Natural killer cell treated with Interleukin-12 subunit alpha and Interleukin-12 subunit beta and Interleukin-15 and Interleukin-18, amount 100 ng/mL, for 72 hours (primary cell): ENCODE measurements around the gene TMEM54. TPM values are rescaled to one million over a fixed set of nuclear protein-coding genes. Genes with fewer than 3 reads are reported as not detected.

Experiments used
- ATAC-seq, 2 donors: fragments of 150-1000 bp; cut with Tn5 transposase in 1 of 2; sonication (Bioruptor Pico), chemical (Tn5 transposase) in 1 of 2; 2 replicates each; pipeline ENCODE4 v1.10.0; 2021
- DNase-seq: peaks from one replicate; pipeline ENCODE4 v3.0.0; 2022; ENCODE audit warnings: low spot score
- H3K27ac Mint-ChIP-seq, 2 donors: 1 replicate in 1 of 2; 2 replicates in 1 of 2; pipeline ENCODE4 v1.8.0; 2022; ENCODE audit warnings: mixed read lengths in 2 of 2, mild to moderate bottlenecking in 1 of 2, moderate library complexity in 1 of 2
- H3K27me3 Mint-ChIP-seq, 2 donors: 1 replicate in 1 of 2; 2 replicates in 1 of 2; pipeline ENCODE4 v1.8.0; 2022; ENCODE audit warnings: mixed read lengths in 2 of 2
- H3K36me3 Mint-ChIP-seq: one replicate; pipeline ENCODE4 v1.8.0; 2022; ENCODE audit warnings: mixed read lengths
- H3K4me1 Mint-ChIP-seq, 2 donors: 1 replicate in 1 of 2; 2 replicates in 1 of 2; pipeline ENCODE4 v1.8.0; 2022; ENCODE audit warnings: low read depth in 2 of 2, mixed read lengths in 2 of 2, mild to moderate bottlenecking in 1 of 2
- H3K4me3 Mint-ChIP-seq: one replicate; pipeline ENCODE4 v1.8.0; 2022; ENCODE audit warnings: mixed read lengths
- H3K9me3 Mint-ChIP-seq: 2 replicates; pipeline ENCODE4 v1.8.0; 2022; ENCODE audit warnings: mixed read lengths
- total RNA-seq, 2 donors: library from RNA; stranded (reverse); gene quantifications; one replicate each; pipeline ENCODE4 v1.2.3, GENCODE V29; 2022

The TMEM54 gene
- total RNA-seq, 2 donors from 2014 or later = 2.5 to 5.9 TPM

DNA sequence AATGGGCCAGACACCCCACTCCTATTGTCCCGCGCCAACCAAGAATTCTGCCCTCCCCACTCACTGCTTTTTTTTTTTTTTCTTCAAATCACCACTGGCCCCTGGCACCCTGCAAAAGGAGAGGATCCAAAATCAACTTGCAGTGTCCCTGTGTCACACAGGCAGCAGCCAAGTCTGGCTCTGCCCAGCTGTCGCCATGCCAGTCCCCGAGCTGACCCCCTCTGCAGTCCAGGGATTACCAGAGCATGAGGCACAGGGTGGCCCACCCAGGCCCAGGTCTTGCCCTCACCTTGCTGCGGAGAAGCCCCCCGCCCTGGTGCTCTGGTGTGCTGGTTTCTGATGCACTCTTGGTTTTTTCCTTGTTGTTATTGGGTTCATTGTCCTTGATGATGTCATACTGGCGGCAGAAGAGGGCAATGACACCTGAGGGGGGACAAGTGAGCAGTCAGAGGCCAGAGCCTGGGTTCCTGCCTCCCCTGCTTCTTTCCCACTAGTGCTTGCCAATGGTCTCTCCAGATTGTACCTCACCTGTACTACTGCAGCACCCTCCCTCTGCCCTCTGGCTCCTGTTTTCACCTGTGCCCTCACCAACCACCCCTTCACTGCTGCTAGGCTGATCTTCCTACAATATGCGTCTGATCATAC lies 36.7 kb downstream of the TMEM54 start:
- no peak for ATAC-seq
- Mint-ChIP-seq H3K9me3 (no peaks in the 10 kb centered on the region), H3K4me3 (no peak overlapping the region), H3K4me1 (peaks cover 3 to 8% of the 10 kb centered on the region in 2 donors), H3K36me3 (no peaks in the 10 kb centered on the region), H3K27ac (peak overlapping the region in 1 of 2 donors; percentile 72), H3K27me3 (peaks cover 4 to 7% of the 10 kb centered on the region in 2 donors)
- no peak for DNase-seq

- Mint-ChIP-seq H3K4me1 (peaks cover 0 to 4% of the 10 kb centered on the region in 2 donors), H3K27ac (no peak overlapping the region), H3K36me3 (no peaks in the 10 kb centered on the region), H3K4me3 (no peak overlapping the region), H3K9me3 (no peaks in the 10 kb centered on the region), H3K27me3 (peaks cover 0 to under 1% of the 10 kb centered on the region in 2 donors)
- ATAC-seq (no peak), DNase-seq (no peak)
Observed at GRCh38 chr1:32863881-32864245, 37.3 kb downstream of the TMEM54 start.

DNA sequence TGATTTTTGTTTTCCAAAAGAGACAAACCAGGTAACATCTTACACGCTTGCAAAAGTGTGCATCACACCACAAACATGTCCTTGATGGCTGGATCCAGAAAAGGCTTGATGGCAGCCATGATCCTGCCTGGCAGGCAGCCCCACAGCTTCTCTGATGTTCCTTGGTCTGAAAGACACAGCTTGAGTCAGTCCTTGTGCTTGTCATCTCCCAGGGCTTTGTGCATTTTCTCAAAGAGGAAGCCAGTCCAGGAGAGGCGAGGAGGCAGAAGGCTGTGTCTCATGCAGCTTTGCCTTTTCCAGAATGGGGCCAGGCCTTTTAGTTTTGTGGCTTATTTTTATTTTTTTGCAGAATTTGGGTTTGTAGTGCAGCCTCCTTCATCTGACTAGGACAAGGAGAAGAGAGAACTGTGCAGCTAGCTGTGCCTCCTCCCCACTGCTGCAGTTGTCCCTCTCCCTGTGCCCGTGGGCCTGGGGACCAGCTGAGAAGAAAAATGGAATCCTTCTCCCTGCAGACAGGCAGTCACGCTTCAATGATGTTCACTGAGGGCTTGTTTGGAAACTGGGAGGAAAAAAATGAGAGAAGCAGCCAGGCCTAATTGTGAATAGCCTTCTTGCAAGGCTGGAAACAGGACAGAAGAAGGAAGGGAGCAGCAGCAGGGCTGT lies 37.8 kb downstream of the TMEM54 start:
- H3K27ac Mint-ChIP-seq = no peak overlapping the region
- no peaks in the 10 kb centered on the region for H3K27me3 Mint-ChIP-seq

GRCh38 chr1:32861904-32862695 lies 39.1 kb downstream of the TMEM54 start:
- ATAC-seq = no peak
- Mint-ChIP-seq H3K9me3 (no peaks in the 10 kb centered on the region), H3K4me3 (no peak overlapping the region), H3K27ac (no peak overlapping the region), H3K36me3 (no peaks in the 10 kb centered on the region), H3K27me3 (no peaks in the 10 kb centered on the region), H3K4me1 (peaks cover 0 to 4% of the 10 kb centered on the region in 2 donors)
- no peak for DNase-seq

More for the DNA sequence above, 37.8 kb downstream of the TMEM54 start:
- no peaks in the 10 kb centered on the region for H3K9me3 Mint-ChIP-seq
- H3K4me3 Mint-ChIP-seq = no peak overlapping the region
- no peaks in the 10 kb centered on the region for H3K36me3 Mint-ChIP-seq
- DNase-seq = no peak
- peaks cover 0 to 4% of the 10 kb centered on the region in 2 donors for H3K4me1 Mint-ChIP-seq
- ATAC-seq = no peak

GRCh38 chr1:32860566-32860965 lies 40.6 kb downstream of the TMEM54 start:
- H3K27me3 Mint-ChIP-seq = no peaks in the 10 kb centered on the region
- no peak overlapping the region for H3K27ac Mint-ChIP-seq

DNA sequence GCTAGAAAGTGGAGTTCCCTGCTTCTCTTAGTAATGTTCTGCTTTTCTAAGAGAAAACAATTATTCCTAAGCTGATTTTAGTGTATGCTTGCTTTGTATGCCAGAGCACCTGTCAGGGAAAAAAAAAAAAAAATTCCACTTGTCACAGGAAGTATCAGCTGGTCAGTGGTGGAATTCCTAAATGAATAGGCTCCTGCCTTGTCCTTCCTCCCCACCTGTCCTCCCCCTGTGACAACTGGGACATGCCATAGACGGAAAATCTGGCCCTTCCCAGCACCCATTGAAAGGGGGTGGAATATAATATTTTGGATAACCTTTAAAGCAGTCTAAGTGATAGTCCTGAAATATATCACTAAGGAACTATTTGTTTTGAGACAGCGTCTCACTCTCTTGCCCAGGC lies 41.3 kb downstream of the TMEM54 start:
- ATAC-seq = no peak
- Mint-ChIP-seq H3K36me3 (no peaks in the 10 kb centered on the region), H3K9me3 (no peaks in the 10 kb centered on the region), H3K4me3 (no peak overlapping the region), H3K27me3 (no peaks in the 10 kb centered on the region), H3K4me1 (peaks cover 0 to 4% of the 10 kb centered on the region in 2 donors), H3K27ac (no peak overlapping the region)
- no peak for DNase-seq

More at GRCh38 chr1:32860566-32860965, 40.6 kb downstream of the TMEM54 start:
- no peaks in the 10 kb centered on the region for H3K9me3 Mint-ChIP-seq
- H3K36me3 Mint-ChIP-seq = no peaks in the 10 kb centered on the region
- peaks cover 0 to 4% of the 10 kb centered on the region in 2 donors for H3K4me1 Mint-ChIP-seq
- ATAC-seq (no peak), DNase-seq (no peak)
- H3K4me3 Mint-ChIP-seq = no peak overlapping the region

DNA sequence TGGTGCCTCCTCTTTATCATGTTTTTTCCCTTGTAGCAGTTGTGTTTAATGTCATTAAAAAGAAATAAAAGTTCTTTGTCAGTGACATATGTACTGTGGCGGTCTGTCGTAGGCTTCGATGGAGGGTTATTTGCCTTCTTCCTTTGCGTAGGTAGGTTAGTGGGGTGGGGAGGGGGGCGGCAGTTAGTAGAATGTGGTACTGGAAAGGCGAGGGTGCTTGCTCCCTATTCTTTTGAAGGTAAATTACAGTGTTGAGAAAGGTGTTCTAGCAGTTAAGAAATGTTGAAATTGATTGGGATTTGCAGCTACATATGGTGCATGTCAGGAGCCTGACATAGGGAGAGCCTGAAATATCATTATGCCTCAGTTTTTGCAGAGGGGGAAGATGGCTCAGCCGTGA lies 42.4 kb downstream of the TMEM54 start:
- DNase-seq (no peak), ATAC-seq (no peak)
- no peak overlapping the region for H3K27ac Mint-ChIP-seq

GRCh38 chr1:32858136-32858535 lies 43.1 kb downstream of the TMEM54 start:
- H3K27ac Mint-ChIP-seq = no peak overlapping the region
- peaks cover 11% of the 10 kb centered on the region for H3K36me3 Mint-ChIP-seq
- no peaks in the 10 kb centered on the region for H3K27me3 Mint-ChIP-seq
- no peak overlapping the region for H3K4me3 Mint-ChIP-seq
- no peak for DNase-seq
- peaks cover 0 to 2% of the 10 kb centered on the region in 2 donors for H3K4me1 Mint-ChIP-seq
- no peaks in the 10 kb centered on the region for H3K9me3 Mint-ChIP-seq
- ATAC-seq = no peak

More for the DNA sequence above, 42.4 kb downstream of the TMEM54 start:
- peaks cover 11% of the 10 kb centered on the region for H3K36me3 Mint-ChIP-seq
- no peaks in the 10 kb centered on the region for H3K9me3 Mint-ChIP-seq
- H3K4me3 Mint-ChIP-seq = no peak overlapping the region
- peaks cover 0 to 4% of the 10 kb centered on the region in 2 donors for H3K4me1 Mint-ChIP-seq
- H3K27me3 Mint-ChIP-seq = no peaks in the 10 kb centered on the region

DNA sequence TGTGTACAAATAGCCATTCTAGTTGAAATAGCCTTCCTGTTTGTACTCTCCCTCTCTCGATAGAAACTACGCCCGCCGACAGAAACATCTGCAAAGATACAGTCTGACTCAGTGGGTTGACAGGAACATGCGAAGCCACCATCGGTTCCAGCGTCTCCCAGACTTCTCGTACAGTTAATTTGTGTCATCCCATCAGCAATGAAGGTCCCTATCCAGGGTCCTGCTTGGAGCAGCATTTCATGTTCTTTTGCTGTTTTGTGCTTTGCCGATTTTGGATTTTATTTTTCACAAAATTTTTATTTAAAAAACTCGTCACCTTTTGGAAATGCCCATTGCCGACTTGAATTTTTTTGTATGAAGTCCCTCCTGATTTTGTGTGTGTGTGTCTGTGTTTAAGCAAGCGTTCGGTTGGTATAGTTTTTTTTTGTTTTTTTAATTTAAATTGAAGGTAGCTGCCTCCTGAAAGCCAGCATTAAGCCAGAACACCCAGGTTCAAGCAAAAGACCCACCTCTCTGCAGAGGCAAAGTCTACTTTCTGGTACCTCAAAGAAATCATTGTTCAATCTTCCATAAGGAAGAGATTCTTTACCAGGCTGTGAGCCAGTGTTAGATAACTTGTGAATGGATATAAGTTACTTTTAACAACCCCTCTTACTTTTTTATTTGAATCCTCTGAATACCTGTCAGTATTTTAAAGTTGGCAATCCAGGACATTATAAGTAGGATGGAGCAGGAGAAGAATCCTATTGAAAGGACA lies 45.1 kb downstream of the TMEM54 start:
- no peaks in the 10 kb centered on the region for H3K9me3 Mint-ChIP-seq
- no peaks in the 10 kb centered on the region for H3K27me3 Mint-ChIP-seq
- H3K27ac Mint-ChIP-seq = no peak overlapping the region
- H3K4me3 Mint-ChIP-seq = no peak overlapping the region
- ATAC-seq (no peak), DNase-seq (no peak)
- H3K4me1 Mint-ChIP-seq = no peaks in the 10 kb centered on the region
- H3K36me3 Mint-ChIP-seq = peaks cover 11% of the 10 kb centered on the region

GRCh38 chr1:32848354-32849063 lies 52.7 kb downstream of the TMEM54 start:
- H3K9me3 Mint-ChIP-seq = no peaks in the 10 kb centered on the region
- H3K27ac Mint-ChIP-seq = peak overlapping the region in 1 of 2 donors; percentile 39
- ATAC-seq = no peak
- H3K4me1 Mint-ChIP-seq = peaks cover 0 to 3% of the 10 kb centered on the region in 2 donors
- H3K4me3 Mint-ChIP-seq = no peak overlapping the region
- no peaks in the 10 kb centered on the region for H3K27me3 Mint-ChIP-seq
- no peak for DNase-seq
- peaks cover 15% of the 10 kb centered on the region for H3K36me3 Mint-ChIP-seq
